Parathyroid adenoma (tissue), 2 donors: ENCODE results near the gene LMX1B.

Source experiments
- H2AFZ ChIP-seq: fragments of 300-600 bp; sonication (generic); one replicate; pipeline ENCODE4 v1.7.0; 2017; ENCODE audit warnings: antibody characterized with exemption, mild to moderate bottlenecking
- H3K27ac ChIP-seq: fragments of 300-600 bp; sonication (generic); one replicate; pipeline ENCODE4 v1.7.0; 2017
- H3K27me3 ChIP-seq: fragments of 300-600 bp; sonication (generic); one replicate; pipeline ENCODE4 v1.7.0; 2017; ENCODE audit warnings: low read length; ENCODE audit not compliant: control insufficient read depth, insufficient read depth
- H3K36me3 ChIP-seq: fragments of 300-600 bp; sonication (generic); one replicate; pipeline ENCODE4 v1.7.0; 2017; ENCODE audit warnings: low read length; ENCODE audit not compliant: control insufficient read depth, insufficient read depth
- H3K4me1 ChIP-seq: fragments of 300-600 bp; sonication (generic); one replicate; pipeline ENCODE4 v1.7.0; 2017; ENCODE audit warnings: control low read depth
- H3K4me2 ChIP-seq: fragments of 300-600 bp; sonication (generic); one replicate; pipeline ENCODE4 v1.7.0; 2017; ENCODE audit warnings: low read length
- H3K4me3 ChIP-seq: fragments of 300-600 bp; sonication (generic); one replicate; pipeline ENCODE4 v1.7.0; 2017; ENCODE audit warnings: low read depth, low read length
- H3K79me2 ChIP-seq: fragments of 300-600 bp; sonication (generic); one replicate; pipeline ENCODE4 v1.7.0; 2017; ENCODE audit warnings: control low read depth
- H3K9ac ChIP-seq: fragments of 300-600 bp; sonication (generic); one replicate; pipeline ENCODE4 v1.7.0; 2017; ENCODE audit warnings: mild to moderate bottlenecking
- H3K9me3 ChIP-seq: fragments of 300-600 bp; sonication (generic); one replicate; pipeline ENCODE4 v1.7.0; 2017; ENCODE audit warnings: low read length; ENCODE audit not compliant: control insufficient read depth
- TF ChIP-seq, protein P1 (sequence below): fragments of 300-600 bp; sonication (generic); IDR thresholded peaks from one replicate; pipeline ENCODE4 v1.7.0; 2017; ENCODE audit warnings: antibody characterized with exemption, mild to moderate bottlenecking
- donor health status: primary hyperparathyroidism.

Gene LMX1B

DNA sequence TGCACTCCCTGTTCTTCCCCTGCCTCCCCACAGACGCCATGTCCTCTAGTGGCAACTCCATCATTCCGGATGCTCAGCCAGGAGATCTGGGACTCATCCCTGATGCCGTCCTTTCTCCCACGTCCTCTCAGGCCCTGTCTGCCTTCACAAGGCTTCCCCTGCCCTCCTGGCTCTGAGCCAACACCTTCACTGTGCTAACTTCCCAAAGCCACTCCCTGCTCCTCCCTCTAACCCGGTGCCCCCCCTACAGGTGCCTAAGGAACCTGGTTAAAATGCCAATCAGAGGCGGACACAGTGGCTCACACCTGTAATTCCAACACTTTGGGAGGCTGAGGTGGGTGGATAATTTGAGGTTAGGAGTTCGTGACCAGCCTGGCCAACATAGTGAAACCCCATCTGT, 67.6 kb downstream of the LMX1B start:
- no peaks in the 10 kb centered on the region for H3K4me1 ChIP-seq
- no peak overlapping the region for H3K27ac ChIP-seq
- H2AFZ ChIP-seq, result no peak overlapping the region
- no peaks in the 10 kb centered on the region for H3K79me2 ChIP-seq
- no peak overlapping the region for H3K4me2 ChIP-seq
- H3K9ac ChIP-seq, result no peak overlapping the region
- TF ChIP-seq, protein P1, sequence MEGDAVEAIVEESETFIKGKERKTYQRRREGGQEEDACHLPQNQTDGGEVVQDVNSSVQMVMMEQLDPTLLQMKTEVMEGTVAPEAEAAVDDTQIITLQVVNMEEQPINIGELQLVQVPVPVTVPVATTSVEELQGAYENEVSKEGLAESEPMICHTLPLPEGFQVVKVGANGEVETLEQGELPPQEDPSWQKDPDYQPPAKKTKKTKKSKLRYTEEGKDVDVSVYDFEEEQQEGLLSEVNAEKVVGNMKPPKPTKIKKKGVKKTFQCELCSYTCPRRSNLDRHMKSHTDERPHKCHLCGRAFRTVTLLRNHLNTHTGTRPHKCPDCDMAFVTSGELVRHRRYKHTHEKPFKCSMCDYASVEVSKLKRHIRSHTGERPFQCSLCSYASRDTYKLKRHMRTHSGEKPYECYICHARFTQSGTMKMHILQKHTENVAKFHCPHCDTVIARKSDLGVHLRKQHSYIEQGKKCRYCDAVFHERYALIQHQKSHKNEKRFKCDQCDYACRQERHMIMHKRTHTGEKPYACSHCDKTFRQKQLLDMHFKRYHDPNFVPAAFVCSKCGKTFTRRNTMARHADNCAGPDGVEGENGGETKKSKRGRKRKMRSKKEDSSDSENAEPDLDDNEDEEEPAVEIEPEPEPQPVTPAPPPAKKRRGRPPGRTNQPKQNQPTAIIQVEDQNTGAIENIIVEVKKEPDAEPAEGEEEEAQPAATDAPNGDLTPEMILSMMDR, result no peak
- no peaks in the 10 kb centered on the region for H3K36me3 ChIP-seq
- H3K4me3 ChIP-seq, result no peak overlapping the region
- no peaks in the 10 kb centered on the region for H3K9me3 ChIP-seq
- no peaks in the 10 kb centered on the region for H3K27me3 ChIP-seq

GRCh38 chr9:126682113-126682810, 68.5 kb downstream of the LMX1B start:
- no peak overlapping the region for H3K9ac ChIP-seq
- no peaks in the 10 kb centered on the region for H3K9me3 ChIP-seq
- H3K36me3 ChIP-seq, result no peaks in the 10 kb centered on the region
- H3K4me3 ChIP-seq, result no peak overlapping the region
- no peaks in the 10 kb centered on the region for H3K79me2 ChIP-seq
- TF ChIP-seq, protein P1, result no peak
- no peak overlapping the region for H3K27ac ChIP-seq
- H3K4me1 ChIP-seq, result no peaks in the 10 kb centered on the region
- H3K4me2 ChIP-seq, result no peak overlapping the region
- H2AFZ ChIP-seq, result no peak overlapping the region
- H3K27me3 ChIP-seq, result no peaks in the 10 kb centered on the region

DNA sequence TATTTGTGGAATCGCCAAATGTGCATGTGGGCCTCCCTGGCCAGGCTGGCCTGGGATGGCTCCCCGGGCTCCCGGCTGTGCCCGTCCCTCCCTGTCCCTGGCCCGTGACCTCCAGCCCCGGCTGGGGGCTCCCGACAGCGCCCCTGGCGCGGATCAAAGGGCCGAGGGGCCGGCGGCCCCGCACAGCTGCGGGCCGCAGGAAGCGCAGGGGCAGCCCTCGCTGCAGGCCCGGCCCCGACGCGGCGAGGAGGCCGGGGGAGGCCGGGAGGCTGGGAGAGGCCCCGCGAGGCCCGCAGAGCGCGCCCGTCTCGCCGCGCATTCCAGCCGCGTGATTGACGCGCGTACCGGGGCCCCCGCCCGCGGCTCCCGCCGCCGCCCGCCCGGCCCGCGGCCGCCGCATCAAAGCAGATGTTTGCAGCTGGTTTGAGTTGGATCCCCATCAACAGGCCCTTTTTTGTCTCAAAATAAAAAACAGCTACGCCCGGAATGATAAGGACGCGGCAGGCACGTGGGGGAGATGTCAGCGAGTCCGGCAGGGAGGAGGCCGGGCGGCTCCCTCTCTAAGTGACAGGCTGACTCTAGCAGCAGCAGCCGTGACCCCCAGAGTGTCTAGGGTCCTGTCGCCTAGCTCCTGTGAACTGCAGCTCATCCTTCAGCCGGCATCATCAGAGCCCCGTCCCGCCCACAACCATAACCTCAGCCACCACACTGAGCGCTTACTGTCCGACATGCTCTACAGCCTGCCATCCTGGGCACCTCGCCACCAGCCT, 69.4 kb downstream of the LMX1B start:
- no peaks in the 10 kb centered on the region for H3K36me3 ChIP-seq
- H3K4me2 ChIP-seq, result no peak overlapping the region
- H3K79me2 ChIP-seq, result no peaks in the 10 kb centered on the region
- H3K27me3 ChIP-seq, result no peaks in the 10 kb centered on the region
- no peaks in the 10 kb centered on the region for H3K4me1 ChIP-seq
- H3K4me3 ChIP-seq, result no peak overlapping the region
- no peak overlapping the region for H3K9ac ChIP-seq
- H2AFZ ChIP-seq, result no peak overlapping the region
- H3K27ac ChIP-seq, result no peak overlapping the region
- H3K9me3 ChIP-seq, result no peaks in the 10 kb centered on the region
- TF ChIP-seq, protein P1, result no peak

DNA sequence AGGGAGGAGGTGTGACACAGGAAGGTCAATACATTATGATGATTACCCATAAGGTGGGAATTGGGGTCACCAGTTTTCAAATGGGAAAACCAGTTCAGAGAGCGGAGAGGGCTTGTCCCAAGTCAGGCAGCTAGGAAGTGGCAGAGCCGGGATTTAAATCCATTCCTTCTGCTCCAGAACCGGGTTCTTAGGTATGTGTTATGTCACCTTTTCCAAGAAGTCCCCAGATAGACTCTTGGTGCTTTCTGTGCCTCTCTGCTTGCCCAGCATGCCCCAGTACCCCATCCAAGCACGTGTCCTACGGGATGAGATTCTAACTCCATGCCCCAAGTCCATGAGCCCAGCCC, 69.9 kb downstream of the LMX1B start:
- no peaks in the 10 kb centered on the region for H3K27me3 ChIP-seq
- H3K4me3 ChIP-seq, result no peak overlapping the region
- no peak overlapping the region for H2AFZ ChIP-seq

More for the DNA sequence above, 69.9 kb downstream of the LMX1B start:
- no peaks in the 10 kb centered on the region for H3K4me1 ChIP-seq
- H3K36me3 ChIP-seq, result no peaks in the 10 kb centered on the region
- no peak overlapping the region for H3K9ac ChIP-seq
- H3K4me2 ChIP-seq, result no peak overlapping the region
- H3K9me3 ChIP-seq, result no peaks in the 10 kb centered on the region
- TF ChIP-seq, protein P1, result no peak
- H3K79me2 ChIP-seq, result no peaks in the 10 kb centered on the region
- H3K27ac ChIP-seq, result no peak overlapping the region
